GM11168 (cell line): ENCODE data around the gene PFKFB4.
"Not testable (repeated sequence)": the region's sequence is repeated elsewhere in the genome, so short reads cannot be mapped to it uniquely, and the experiment has no call there.

Source experiments
- in situ Hi-C: fragments of 300-500 bp; cut with MboI; formaldehyde crosslinking; loops from one replicate; pipeline ENCODE4 v1.12.0; 2022; ENCODE audit warnings: low sequenced_read_pairs; ENCODE audit not compliant: unreplicated experiment

PFKFB4 gene

GRCh38 chr3:48562367-48563095 lies 5.9 kb upstream of the PFKFB4 start:
- in situ Hi-C loops: no loop called here

GRCh38 chr3:48561045-48561736 lies 4.6 kb upstream of the PFKFB4 start:
- in situ Hi-C loops: no loop called here

DNA sequence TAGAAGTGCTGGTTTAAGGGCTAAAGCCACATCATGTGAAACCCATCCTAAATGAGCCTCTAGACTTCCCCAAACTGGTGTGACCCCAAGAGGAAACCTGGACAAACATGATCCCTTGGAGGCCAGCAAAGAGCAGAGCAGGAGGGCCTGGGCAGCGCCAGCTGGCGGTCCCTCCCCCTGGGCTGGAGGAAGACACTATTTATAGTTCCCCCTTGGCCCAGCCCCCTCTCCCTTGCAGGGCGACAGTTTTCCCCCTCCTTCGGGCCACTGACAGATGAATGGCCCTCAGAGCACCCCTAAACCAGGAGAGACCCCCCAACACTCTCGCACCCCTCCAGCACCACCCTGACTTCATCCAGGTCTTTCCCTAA lies 4.0 kb upstream of the PFKFB4 start:
- in situ Hi-C loops: no loop called here

DNA sequence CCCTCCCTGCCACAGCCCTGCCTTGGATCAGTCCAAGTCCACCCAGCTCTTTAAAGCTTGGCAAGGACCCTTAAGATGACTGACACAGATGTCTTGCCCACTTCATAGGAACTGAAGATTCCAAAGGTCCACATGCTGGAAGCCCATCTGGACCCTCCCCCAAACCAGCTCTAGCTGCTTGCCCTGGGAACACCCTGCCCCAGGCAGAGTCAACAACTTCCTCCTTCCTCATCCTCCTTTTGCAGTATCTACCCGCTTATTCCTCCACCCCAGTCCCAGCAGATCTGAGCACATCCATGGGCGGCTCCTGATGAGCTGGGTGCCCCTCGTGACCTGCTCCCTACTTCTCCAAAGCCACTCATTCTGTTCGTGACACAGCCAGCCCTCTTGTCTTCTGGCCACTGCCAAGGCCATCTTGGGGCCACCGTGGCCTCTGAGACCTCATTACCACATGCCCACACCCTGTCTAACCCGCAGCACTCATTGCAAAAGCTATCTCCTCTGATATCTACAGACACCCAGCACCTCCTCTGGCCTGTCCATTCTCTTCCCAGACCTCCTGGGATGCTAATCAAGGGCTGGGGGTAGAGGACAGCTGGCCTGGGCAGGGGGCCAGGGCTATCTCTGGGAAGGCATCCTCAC lies 2.0 kb upstream of the PFKFB4 start:
- in situ Hi-C loops: no loop called here

GRCh38 chr3:48555949-48556795 lies 431 bp downstream of the PFKFB4 start:
- in situ Hi-C loops: no loop called here

DNA sequence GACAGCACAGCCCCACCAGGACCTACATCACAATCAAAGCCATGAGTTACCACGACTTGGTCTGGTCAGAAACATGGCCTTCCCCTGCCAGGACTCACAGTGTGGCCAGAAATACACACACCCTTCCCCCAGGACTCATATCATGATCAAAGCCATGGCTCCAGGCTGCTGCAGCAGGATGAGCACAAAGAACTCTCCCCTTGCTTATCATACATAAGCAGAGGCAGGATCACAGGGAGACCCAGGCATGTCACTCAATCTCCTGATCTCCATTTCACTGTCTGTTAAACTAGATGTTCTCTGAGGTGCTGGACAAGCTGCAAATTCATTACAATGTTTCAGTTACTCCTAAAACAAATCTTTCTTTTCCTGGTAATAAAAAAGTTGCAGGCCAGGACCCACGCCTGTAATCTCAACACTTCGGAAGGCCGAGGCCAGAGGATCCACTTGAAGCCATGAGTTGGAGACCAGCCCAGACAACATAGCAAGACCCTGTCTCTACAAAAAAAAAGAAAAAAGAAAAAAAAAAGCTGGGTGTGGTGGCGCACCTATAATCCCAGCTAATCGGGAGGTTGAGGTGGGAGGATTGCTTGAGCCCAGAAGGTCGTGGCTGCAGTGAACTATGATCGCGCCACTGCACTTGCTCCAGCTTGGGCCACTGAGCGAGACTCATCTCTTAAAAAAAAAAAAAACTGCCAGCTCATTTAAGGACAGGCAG lies 1.2 kb downstream of the PFKFB4 start:
- in situ Hi-C loops: no loop called here

- in situ Hi-C loops: no loop called here
These were observed 2.4 kb downstream of the PFKFB4 start for GRCh38 chr3:48553886-48554845.

GRCh38 chr3:48553361-48553760 lies 3.2 kb downstream of the PFKFB4 start:
- in situ Hi-C loops: no loop called here

DNA sequence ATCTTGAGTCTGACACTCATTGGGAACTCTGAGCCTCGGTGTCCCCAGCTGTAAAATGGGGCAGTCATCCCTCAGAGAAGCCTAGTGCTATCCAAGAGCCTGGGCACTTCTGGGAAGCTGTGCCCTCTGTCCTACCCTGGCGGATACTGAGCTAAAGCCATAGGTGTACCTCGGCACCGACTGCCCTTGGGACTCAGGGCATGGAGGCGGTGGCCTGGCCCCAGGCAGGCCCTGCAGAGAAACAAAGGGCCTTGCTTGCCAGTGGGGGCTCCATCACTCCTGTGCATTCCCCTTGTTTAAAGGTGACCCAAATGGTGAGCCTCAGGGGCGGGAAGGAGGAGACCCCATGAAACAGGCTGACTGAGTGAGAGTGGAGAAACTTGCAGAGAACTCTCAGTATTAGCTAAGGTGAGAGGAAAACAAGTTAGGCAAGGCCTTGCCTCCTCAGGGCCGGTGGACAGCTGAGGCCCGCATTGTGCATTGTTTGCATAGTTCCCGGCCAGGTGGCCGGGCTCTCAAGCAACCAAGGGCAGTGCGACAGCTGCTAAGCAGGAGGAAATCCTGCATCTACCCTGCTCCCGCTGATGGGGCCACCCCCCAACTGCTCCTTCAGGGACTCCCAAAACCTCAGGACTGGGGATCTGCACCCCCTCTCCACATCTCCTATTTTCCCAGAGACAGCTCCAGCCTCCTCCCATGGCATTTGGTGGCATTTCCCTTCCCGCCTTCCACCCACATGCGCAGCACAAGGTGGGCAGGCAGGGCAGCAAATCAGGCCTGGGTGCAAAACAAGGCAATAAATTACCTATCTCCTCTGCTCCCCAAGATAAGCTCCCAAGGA lies 4.3 kb downstream of the PFKFB4 start:
- in situ Hi-C loops: no loop called here

- in situ Hi-C loops: not testable (repeated sequence)
These were observed 5.0 kb downstream of the PFKFB4 start for GRCh38 chr3:48551651-48552050.

DNA sequence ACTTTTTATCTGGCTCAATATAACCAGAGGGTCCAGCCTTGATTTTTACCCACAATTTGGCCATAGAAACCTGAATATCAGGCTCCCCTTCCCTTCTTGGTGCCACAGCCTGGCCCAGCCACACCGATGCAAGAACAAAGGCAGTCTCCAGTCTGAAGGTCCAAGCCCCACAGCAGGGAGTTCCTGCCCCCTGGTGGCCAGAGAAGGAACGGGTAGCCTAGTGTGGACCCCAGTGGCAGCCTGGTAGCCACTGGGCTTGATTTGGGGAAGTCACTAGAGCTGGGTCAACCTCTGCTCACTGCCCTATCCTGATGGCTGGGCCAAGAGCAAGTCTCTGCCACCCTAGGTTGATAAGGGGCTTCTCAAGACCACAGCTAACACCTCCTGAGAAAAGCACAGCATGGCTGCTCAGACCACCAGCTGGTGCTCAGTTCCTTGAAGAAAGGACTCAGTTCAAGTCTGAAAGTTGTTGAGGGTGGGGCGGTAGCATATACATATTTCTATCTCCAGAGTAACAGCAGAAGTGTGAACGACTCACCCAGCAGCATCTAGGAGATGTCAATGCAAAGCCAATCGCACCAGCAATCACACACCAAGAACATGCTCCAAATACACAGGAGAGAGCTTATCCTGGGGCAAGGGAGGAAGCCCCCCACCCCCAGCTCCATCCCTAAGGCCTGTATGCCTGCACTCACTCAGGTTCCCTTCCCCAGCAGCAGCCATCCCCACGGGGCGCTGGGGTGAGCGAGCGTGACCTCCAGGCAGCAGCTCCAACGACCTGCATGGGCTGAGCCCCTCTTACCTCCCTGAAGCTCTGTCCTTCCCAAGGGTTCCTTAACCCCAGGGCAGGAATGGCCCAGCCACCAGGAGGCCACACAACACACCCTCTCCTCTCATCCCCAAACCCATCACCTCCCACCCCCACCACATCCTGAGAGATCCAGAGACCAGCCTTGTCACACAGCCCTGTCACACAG lies 7.6 kb downstream of the PFKFB4 start:
- in situ Hi-C loops: no loop called here

DNA sequence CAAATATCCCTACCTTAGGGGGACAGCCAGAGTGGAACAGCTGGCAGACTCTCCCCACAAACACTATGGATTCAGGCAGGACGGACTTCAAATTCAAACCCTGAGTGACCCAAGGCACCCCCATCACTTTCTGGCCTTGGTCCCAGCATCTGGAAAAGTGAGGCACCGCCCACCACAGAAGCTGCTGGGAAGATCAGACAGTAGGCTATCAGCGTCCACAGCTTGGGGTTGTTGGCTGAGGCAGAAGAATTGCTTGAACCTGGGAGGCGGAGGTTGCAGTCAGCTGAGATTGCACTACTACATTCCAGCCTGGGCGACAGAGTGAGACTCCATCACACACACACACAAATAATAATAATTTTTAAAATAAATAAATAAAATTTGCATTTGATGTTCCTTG lies 8.5 kb downstream of the PFKFB4 start:
- in situ Hi-C loops: no loop called here

DNA sequence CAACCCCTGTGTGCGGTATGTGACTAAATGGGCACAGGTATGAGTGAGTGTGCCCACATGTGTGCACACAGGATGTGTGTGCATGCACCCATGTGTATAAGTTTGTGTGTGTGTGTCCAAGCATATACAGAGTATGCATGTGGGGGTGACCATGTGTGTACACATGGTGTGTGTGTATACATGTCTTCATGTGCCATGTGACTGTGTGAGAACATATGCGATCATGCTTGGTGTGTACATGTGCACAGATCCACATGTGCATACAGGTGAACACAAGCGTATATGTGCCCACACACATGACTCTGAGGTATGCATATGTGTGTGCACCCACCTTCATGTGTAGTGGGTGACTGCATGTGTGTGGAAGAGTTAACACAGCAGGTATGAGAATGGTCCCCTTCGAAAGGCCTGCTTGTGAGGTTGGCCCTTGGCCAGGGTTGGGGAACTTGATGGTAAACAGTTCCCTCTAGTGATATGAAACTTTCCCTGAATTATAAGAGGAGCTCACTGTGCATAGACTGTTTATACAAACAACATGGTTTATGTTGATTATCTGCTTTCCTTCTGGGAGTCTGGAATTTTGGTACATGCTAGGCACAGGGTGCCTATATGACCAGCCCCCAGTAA lies 10.3 kb downstream of the PFKFB4 start:
- in situ Hi-C loops: no loop called here

DNA sequence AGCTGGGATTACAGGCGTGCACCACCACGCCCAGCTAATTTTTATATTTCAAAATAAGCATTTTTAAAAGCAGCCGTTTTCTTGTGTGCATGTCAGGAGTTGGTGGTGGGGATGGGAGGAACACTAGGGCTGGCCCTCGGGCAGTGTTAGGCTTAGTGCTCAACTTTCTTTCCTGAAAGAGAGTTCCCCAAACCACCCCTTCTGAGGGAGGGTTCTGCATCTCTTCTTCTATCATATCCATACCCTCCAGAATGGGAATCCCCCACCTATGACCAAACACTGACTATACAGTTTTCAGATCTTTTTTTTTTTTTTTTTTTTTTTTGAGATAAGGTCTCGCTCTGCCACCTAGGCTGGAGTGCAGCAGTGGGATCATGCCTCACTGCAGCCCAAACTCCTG lies 12.5 kb downstream of the PFKFB4 start:
- in situ Hi-C loops: no loop called here

DNA sequence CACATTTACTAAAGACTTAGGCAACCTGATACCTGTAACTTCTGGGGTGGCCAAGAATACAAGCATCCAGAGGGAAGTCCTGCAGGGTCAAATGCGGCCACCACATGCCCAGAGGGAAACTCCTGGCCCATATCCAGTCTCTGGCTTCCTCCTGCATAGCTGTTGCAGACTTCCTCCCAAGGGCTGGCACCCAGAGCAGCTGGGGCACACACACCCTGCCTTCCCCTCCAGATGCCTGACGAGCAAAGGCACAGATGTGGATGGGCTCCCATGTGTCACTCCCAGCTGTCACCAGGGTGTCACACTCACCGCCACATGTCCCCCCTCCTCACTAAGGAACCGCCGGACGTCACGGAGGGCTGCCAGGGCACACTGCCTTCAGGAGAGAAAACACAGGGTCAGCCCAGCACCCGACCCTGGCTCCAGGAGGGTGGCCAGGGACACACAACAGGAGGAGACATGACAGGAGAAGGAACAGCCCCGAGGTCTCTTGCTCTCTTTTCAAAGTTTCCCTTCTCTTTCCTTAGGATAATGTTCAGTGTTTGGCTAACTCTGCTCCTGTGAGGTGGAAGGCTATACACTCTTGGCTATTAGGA lies 13.2 kb downstream of the PFKFB4 start:
- in situ Hi-C loops: no loop called here

DNA sequence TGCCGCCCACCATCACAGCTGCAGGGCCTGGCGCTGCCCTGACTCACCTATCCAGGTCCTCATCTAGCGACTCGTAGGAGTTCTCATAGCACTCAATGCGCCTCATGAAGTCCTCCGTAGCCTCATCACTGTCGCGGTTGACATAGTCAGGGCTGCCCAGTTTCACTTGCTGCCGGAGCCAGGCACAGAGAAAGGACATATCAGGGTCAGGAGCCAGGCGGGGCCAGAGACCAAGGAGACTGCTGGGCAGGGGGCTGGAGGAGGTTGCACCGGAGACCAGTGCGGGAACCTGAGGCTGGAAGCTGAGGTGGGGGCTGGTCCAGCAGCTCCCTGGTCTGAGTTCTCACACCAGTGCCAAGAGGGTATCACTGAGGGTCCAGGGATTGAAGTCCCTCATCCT lies 18.2 kb downstream of the PFKFB4 start:
- in situ Hi-C loops: no loop called here
